K562 (cell line): ENCODE results near the gene PEDS1. TPM values are rescaled to one million over a fixed set of nuclear protein-coding genes. Genes with fewer than 3 reads are reported as not detected.

Source experiments
- JUND ChIP-seq, 2 experiments: IDR thresholded peaks; 2 replicates in 1 of 2; 3 replicates in 1 of 2; pipeline ENCODE4 v1.6.1; 2011; ENCODE audit warnings: borderline replicate concordance in 2 of 2, low read depth in 2 of 2, low read length in 2 of 2, improper control_type of control experiment in 1 of 2, missing biosample characterization in 1 of 2, missing genetic modification characterization in 1 of 2, missing genetic modification reagents in 1 of 2
- POLR2G ChIP-seq: fragments of 200-400 bp; formaldehyde crosslinking; IDR thresholded peaks from 2 replicates; pipeline ENCODE4 v1.6.1; 2017; ENCODE audit warnings: low read depth, mild to moderate bottlenecking, antibody characterized with exemption, low read length, moderate library complexity
- ZNF764 ChIP-seq: fragments of 250-450 bp; sonication (Bioruptor Pico); IDR thresholded peaks from 2 replicates; pipeline ENCODE4 v1.4.0; 2020; ENCODE audit warnings: low read depth, mild to moderate bottlenecking, moderate library complexity
- polyA plus RNA-seq, 8 experiments: library from polyadenylated mRNA; depleted of rRNA in 4 of 8; stranded (reverse) in 5 of 8; unstranded in 3 of 8; fragments of >200 nt; fragmentation: Nextera tagmentation in 2 of 8; fragmentation: Illumina TruSeq in 1 of 8; extraction: Ambion mirVana in 2 of 8; extraction: Trizol in 1 of 8; gene quantifications; 2 replicates each; pipeline versions ENCODE4 v1.2.1 to v1.2.3, GENCODE V29; 2011 to 2014; ENCODE audit warnings: inconsistent platforms in 1 of 8, missing spikeins in 1 of 8
- total RNA-seq, 7 experiments: library from RNA; depleted of rRNA in 6 of 7; stranded (reverse); fragments of >200 nt in 6 of 7; fragmentation: Illumina TruSeq in 2 of 7; extraction: Trizol in 2 of 7; gene quantifications; 2 replicates each; pipeline versions ENCODE4 v1.2.1 to v1.2.3, GENCODE V29; 2011 to 2021; ENCODE audit warnings: low replicate concordance in 1 of 7
- TF ChIP-seq, protein P1 (sequence below), 2 experiments: fragments of 450-650 bp; conservative IDR thresholded peaks; 2 replicates each; pipeline ENCODE4 v1.6.1; 2017; ENCODE audit warnings: mild to moderate bottlenecking in 2 of 2, moderate library complexity in 2 of 2
- TF ChIP-seq, protein P2 (sequence below): fragments of 450-650 bp; formaldehyde crosslinking; IDR thresholded peaks from 2 replicates; pipeline ENCODE4 v1.4.0; 2020; ENCODE audit warnings: mild to moderate bottlenecking, mixed read lengths
- TF ChIP-seq, protein P3 (sequence below): fragments of 200-800 bp; sonication (Bioruptor generic); IDR thresholded peaks from 2 replicates; pipeline ENCODE4 v1.6.1; 2016; ENCODE audit warnings: missing genetic modification characterization, missing compliant biosample characterization
- TF ChIP-seq, protein P4 (sequence below): sonication (generic); formaldehyde crosslinking; IDR thresholded peaks from 2 replicates; pipeline ENCODE4 v1.8.0; 2022; ENCODE audit warnings: missing genetic modification reagents, mild to moderate bottlenecking, borderline replicate concordance

Gene PEDS1
- total and polyA plus RNA-seq, 9 of the 15 experiments (the other 6 are each of a cell fraction or from before 2014, with no cell fraction given), result 2.9 to 38.5 (median 24.2) TPM

DNA sequence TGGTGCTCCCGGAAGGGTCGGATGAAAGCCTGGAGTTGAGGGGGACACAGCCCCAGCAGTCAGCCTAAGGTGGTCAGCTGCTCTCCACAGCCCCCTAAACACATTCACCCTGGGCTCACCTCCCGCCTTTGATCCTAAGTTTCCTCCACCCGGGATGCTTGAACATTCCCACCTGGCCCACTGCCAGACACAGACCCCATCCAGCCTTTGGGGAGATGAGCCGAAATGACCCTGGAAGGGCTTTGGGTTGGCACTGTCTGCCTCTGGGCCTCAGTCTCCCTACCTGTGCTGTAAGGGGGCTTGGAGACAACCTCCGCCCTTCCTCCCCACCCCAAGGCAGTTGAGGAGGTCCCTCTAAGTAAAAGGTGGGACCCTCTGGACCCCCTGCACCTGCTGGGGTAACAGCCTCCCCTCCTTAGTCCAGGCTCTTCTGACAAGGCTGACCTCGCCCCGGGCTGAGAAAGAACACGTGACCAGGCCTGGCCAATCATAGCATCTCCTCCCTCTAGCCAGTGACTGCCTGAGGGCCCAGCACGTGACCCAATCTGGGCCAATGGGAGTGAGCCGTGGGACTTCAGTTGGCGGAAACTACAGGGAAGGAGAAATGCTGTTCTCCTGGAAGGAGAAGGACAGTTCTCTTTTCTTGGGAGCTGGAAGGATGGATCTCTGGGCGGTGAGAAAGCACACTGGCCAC is 23.7 kb downstream of the PEDS1 start (continued):
- TF ChIP-seq JUND (IDR thresholded peaks at IDR 0.05; ENCODE audit: borderline replicate concordance, low read depth, low read length), result no peak
- TF ChIP-seq JUND (tag; IDR thresholded peaks at IDR 0.05; ENCODE audit: borderline replicate concordance, low read depth, low read length), result no peak
- TF ChIP-seq, protein P1, sequence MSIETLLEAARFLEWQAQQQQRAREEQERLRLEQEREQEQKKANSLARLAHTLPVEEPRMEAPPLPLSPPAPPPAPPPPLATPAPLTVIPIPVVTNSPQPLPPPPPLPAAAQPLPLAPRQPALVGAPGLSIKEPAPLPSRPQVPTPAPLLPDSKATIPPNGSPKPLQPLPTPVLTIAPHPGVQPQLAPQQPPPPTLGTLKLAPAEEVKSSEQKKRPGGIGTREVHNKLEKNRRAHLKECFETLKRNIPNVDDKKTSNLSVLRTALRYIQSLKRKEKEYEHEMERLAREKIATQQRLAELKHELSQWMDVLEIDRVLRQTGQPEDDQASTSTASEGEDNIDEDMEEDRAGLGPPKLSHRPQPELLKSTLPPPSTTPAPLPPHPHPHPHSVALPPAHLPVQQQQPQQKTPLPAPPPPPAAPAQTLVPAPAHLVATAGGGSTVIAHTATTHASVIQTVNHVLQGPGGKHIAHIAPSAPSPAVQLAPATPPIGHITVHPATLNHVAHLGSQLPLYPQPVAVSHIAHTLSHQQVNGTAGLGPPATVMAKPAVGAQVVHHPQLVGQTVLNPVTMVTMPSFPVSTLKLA (conservative IDR thresholded peaks at IDR 0.05), result peak in 1 of 2 experiments; percentile 20; a peak in 1 of 4 replicates
- TF ChIP-seq, protein P2, sequence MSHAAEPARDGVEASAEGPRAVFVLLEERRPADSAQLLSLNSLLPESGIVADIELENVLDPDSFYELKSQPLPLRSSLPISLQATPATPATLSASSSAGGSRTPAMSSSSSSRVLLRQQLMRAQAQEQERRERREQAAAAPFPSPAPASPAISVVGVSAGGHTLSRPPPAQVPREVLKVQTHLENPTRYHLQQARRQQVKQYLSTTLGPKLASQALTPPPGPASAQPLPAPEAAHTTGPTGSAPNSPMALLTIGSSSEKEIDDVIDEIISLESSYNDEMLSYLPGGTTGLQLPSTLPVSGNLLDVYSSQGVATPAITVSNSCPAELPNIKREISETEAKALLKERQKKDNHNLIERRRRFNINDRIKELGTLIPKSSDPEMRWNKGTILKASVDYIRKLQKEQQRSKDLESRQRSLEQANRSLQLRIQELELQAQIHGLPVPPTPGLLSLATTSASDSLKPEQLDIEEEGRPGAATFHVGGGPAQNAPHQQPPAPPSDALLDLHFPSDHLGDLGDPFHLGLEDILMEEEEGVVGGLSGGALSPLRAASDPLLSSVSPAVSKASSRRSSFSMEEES (CRISPR knock-in tag), result peak; percentile 81
- TF ChIP-seq, protein P3, sequence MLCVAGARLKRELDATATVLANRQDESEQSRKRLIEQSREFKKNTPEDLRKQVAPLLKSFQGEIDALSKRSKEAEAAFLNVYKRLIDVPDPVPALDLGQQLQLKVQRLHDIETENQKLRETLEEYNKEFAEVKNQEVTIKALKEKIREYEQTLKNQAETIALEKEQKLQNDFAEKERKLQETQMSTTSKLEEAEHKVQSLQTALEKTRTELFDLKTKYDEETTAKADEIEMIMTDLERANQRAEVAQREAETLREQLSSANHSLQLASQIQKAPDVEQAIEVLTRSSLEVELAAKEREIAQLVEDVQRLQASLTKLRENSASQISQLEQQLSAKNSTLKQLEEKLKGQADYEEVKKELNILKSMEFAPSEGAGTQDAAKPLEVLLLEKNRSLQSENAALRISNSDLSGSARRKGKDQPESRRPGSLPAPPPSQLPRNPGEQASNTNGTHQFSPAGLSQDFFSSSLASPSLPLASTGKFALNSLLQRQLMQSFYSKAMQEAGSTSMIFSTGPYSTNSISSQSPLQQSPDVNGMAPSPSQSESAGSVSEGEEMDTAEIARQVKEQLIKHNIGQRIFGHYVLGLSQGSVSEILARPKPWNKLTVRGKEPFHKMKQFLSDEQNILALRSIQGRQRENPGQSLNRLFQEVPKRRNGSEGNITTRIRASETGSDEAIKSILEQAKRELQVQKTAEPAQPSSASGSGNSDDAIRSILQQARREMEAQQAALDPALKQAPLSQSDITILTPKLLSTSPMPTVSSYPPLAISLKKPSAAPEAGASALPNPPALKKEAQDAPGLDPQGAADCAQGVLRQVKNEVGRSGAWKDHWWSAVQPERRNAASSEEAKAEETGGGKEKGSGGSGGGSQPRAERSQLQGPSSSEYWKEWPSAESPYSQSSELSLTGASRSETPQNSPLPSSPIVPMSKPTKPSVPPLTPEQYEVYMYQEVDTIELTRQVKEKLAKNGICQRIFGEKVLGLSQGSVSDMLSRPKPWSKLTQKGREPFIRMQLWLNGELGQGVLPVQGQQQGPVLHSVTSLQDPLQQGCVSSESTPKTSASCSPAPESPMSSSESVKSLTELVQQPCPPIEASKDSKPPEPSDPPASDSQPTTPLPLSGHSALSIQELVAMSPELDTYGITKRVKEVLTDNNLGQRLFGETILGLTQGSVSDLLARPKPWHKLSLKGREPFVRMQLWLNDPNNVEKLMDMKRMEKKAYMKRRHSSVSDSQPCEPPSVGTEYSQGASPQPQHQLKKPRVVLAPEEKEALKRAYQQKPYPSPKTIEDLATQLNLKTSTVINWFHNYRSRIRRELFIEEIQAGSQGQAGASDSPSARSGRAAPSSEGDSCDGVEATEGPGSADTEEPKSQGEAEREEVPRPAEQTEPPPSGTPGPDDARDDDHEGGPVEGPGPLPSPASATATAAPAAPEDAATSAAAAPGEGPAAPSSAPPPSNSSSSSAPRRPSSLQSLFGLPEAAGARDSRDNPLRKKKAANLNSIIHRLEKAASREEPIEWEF (CRISPR knock-in tag), result no peak
- TF ChIP-seq, protein P4, sequence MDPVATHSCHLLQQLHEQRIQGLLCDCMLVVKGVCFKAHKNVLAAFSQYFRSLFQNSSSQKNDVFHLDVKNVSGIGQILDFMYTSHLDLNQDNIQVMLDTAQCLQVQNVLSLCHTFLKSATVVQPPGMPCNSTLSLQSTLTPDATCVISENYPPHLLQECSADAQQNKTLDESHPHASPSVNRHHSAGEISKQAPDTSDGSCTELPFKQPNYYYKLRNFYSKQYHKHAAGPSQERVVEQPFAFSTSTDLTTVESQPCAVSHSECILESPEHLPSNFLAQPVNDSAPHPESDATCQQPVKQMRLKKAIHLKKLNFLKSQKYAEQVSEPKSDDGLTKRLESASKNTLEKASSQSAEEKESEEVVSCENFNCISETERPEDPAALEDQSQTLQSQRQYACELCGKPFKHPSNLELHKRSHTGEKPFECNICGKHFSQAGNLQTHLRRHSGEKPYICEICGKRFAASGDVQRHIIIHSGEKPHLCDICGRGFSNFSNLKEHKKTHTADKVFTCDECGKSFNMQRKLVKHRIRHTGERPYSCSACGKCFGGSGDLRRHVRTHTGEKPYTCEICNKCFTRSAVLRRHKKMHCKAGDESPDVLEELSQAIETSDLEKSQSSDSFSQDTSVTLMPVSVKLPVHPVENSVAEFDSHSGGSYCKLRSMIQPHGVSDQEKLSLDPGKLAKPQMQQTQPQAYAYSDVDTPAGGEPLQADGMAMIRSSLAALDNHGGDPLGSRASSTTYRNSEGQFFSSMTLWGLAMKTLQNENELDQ (CRISPR knock-in tag), result no peak
- 0 out of 2 replicates have a peak, but pooled peaks have one; percentile 16 for TF ChIP-seq POLR2G
- TF ChIP-seq ZNF764 (CRISPR knock-in tag), result no peak
